Parathyroid adenoma (tissue), 2 donors: ENCODE measurements around the gene XXYLT1.

Experiments used
- H2AFZ ChIP-seq: fragments of 300-600 bp; sonication (generic); one replicate; pipeline ENCODE4 v1.7.0; 2017; ENCODE audit warnings: antibody characterized with exemption, mild to moderate bottlenecking
- H3K27ac ChIP-seq: fragments of 300-600 bp; sonication (generic); one replicate; pipeline ENCODE4 v1.7.0; 2017
- H3K27me3 ChIP-seq: fragments of 300-600 bp; sonication (generic); one replicate; pipeline ENCODE4 v1.7.0; 2017; ENCODE audit warnings: low read length; ENCODE audit not compliant: control insufficient read depth, insufficient read depth
- H3K36me3 ChIP-seq: fragments of 300-600 bp; sonication (generic); one replicate; pipeline ENCODE4 v1.7.0; 2017; ENCODE audit warnings: low read length; ENCODE audit not compliant: control insufficient read depth, insufficient read depth
- H3K4me1 ChIP-seq: fragments of 300-600 bp; sonication (generic); one replicate; pipeline ENCODE4 v1.7.0; 2017; ENCODE audit warnings: control low read depth
- H3K4me2 ChIP-seq: fragments of 300-600 bp; sonication (generic); one replicate; pipeline ENCODE4 v1.7.0; 2017; ENCODE audit warnings: low read length
- H3K4me3 ChIP-seq: fragments of 300-600 bp; sonication (generic); one replicate; pipeline ENCODE4 v1.7.0; 2017; ENCODE audit warnings: low read depth, low read length
- H3K79me2 ChIP-seq: fragments of 300-600 bp; sonication (generic); one replicate; pipeline ENCODE4 v1.7.0; 2017; ENCODE audit warnings: control low read depth
- H3K9ac ChIP-seq: fragments of 300-600 bp; sonication (generic); one replicate; pipeline ENCODE4 v1.7.0; 2017; ENCODE audit warnings: mild to moderate bottlenecking
- H3K9me3 ChIP-seq: fragments of 300-600 bp; sonication (generic); one replicate; pipeline ENCODE4 v1.7.0; 2017; ENCODE audit warnings: low read length; ENCODE audit not compliant: control insufficient read depth
- TF ChIP-seq, protein P1 (sequence below): fragments of 300-600 bp; sonication (generic); IDR thresholded peaks from one replicate; pipeline ENCODE4 v1.7.0; 2017; ENCODE audit warnings: antibody characterized with exemption, mild to moderate bottlenecking
- donor health status: primary hyperparathyroidism.

XXYLT1 gene

GRCh38 chr3:195101927-195102608, 168.9 kb downstream of the XXYLT1 start:
- H3K9me3 ChIP-seq = no peaks in the 10 kb centered on the region
- TF ChIP-seq, protein P1, sequence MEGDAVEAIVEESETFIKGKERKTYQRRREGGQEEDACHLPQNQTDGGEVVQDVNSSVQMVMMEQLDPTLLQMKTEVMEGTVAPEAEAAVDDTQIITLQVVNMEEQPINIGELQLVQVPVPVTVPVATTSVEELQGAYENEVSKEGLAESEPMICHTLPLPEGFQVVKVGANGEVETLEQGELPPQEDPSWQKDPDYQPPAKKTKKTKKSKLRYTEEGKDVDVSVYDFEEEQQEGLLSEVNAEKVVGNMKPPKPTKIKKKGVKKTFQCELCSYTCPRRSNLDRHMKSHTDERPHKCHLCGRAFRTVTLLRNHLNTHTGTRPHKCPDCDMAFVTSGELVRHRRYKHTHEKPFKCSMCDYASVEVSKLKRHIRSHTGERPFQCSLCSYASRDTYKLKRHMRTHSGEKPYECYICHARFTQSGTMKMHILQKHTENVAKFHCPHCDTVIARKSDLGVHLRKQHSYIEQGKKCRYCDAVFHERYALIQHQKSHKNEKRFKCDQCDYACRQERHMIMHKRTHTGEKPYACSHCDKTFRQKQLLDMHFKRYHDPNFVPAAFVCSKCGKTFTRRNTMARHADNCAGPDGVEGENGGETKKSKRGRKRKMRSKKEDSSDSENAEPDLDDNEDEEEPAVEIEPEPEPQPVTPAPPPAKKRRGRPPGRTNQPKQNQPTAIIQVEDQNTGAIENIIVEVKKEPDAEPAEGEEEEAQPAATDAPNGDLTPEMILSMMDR = no peak
- no peaks in the 10 kb centered on the region for H3K27me3 ChIP-seq
- no peak overlapping the region for H3K4me2 ChIP-seq
- no peak overlapping the region for H3K27ac ChIP-seq
- no peaks in the 10 kb centered on the region for H3K36me3 ChIP-seq
- no peak overlapping the region for H3K9ac ChIP-seq
- H3K79me2 ChIP-seq = peaks cover 6% of the 10 kb centered on the region
- no peaks in the 10 kb centered on the region for H3K4me1 ChIP-seq
- no peak overlapping the region for H3K4me3 ChIP-seq
- no peak overlapping the region for H2AFZ ChIP-seq

DNA sequence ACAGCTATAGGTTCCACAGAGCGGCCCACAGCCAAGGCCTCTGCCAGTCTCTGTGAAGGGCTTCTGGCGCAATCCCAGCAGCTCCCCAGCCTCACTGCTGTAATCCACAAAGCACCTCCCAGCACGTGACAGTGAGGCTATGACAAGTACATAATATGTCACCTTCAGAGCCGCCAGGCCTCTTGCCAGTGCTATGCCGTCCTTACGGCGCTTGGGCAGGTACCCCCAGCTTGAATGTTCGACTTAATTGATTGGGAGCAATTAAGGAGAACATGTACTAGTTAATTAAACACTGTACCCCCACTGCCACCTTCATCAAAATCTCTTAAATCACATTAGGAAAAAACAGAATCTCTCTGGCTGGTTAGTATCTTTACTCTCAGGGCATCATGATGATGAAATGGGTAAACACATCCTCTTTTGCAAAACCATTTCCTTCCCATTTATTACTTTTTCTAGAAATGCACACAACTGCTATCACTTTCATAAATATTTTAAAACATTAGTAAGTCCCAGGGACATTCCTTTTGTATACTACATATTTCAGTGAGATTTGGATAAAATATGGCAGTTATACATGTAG, 169.9 kb downstream of the XXYLT1 start:
- no peak overlapping the region for H3K4me2 ChIP-seq
- TF ChIP-seq, protein P1 = no peak
- no peak overlapping the region for H2AFZ ChIP-seq
- H3K4me3 ChIP-seq = no peak overlapping the region
- peaks cover under 1% of the 10 kb centered on the region for H3K79me2 ChIP-seq
- no peaks in the 10 kb centered on the region for H3K9me3 ChIP-seq
- H3K27ac ChIP-seq = no peak overlapping the region
- H3K36me3 ChIP-seq = no peaks in the 10 kb centered on the region
- H3K4me1 ChIP-seq = no peaks in the 10 kb centered on the region
- H3K9ac ChIP-seq = no peak overlapping the region
- no peaks in the 10 kb centered on the region for H3K27me3 ChIP-seq

DNA sequence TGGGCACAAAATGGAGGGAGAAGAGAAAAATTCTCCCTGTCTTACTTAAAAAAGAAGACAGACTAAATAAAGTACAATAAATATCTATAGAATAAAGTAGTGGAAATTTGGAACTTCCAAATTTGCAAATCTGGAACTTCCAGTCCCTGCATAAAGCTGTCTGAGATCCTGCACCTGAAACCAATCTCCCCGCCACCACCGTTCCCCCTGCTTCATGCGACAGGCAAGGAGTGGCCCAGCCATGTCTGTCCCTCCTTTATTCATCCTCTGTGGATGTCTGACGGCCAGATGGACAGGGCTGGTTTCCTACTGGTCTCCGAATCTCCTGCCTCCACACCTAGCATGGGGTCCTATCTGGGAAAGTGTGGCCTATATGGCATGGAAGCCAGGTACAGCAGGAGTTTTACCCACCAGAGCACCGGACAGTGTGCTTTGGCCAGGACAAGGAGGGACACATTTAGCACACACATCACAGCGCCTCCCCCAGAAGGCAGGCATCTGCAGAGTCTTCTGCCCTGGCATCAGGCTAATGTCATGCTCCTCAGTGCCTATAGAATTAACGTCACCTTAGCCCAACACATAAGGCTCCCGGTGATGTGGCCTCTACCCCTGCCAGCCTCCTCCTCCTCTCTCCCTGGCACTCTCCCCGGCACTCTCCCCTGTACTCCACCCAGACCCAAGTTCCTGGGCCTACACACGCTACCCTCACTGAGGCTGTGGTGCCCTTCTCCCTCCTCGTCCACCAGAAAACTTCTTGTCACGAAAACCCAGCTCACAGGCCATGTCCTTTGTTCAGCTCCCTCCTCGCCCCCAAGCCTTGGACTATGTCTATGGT, 170.8 kb downstream of the XXYLT1 start:
- peaks cover 6% of the 10 kb centered on the region for H3K79me2 ChIP-seq
- no peak overlapping the region for H3K9ac ChIP-seq
- no peaks in the 10 kb centered on the region for H3K27me3 ChIP-seq
- H3K4me1 ChIP-seq = no peaks in the 10 kb centered on the region
- no peak overlapping the region for H3K4me3 ChIP-seq
- no peaks in the 10 kb centered on the region for H3K36me3 ChIP-seq
- TF ChIP-seq, protein P1 = no peak
- H3K9me3 ChIP-seq = no peaks in the 10 kb centered on the region
- no peak overlapping the region for H3K4me2 ChIP-seq
- no peak overlapping the region for H2AFZ ChIP-seq
- H3K27ac ChIP-seq = no peak overlapping the region

- H3K4me3 ChIP-seq = no peak overlapping the region
- no peak overlapping the region for H3K9ac ChIP-seq
- TF ChIP-seq, protein P1 = no peak
- no peaks in the 10 kb centered on the region for H3K36me3 ChIP-seq
- H2AFZ ChIP-seq = no peak overlapping the region
- no peak overlapping the region for H3K4me2 ChIP-seq
- H3K79me2 ChIP-seq = peaks cover 12% of the 10 kb centered on the region
- peaks cover 11% of the 10 kb centered on the region for H3K4me1 ChIP-seq
- H3K27ac ChIP-seq = no peak overlapping the region
- H3K27me3 ChIP-seq = no peaks in the 10 kb centered on the region
- no peaks in the 10 kb centered on the region for H3K9me3 ChIP-seq
Measured at GRCh38 chr3:195098741-195099525, 172.0 kb downstream of the XXYLT1 start.
